ENCODE results near the gene LCP2.

Gene LCP2

GRCh38 chr5:170276140-170276539 is 21.4 kb downstream of the LCP2 start:
- TF ChIP-seq SPI1 (IDR thresholded peaks at IDR 0.05; ENCODE audit: borderline replicate concordance, low read depth) (no peak), GABPA (IDR thresholded peaks at IDR 0.05; ENCODE audit: low read depth) (no peak), POLR2AphosphoS5 (IDR thresholded peaks at IDR 0.05; ENCODE audit: low read depth) (no peak), REST (IDR thresholded peaks at IDR 0.05; ENCODE audit: insufficient replicate concordance, low read depth) (no peak)
- TF ChIP-seq, protein P1, sequence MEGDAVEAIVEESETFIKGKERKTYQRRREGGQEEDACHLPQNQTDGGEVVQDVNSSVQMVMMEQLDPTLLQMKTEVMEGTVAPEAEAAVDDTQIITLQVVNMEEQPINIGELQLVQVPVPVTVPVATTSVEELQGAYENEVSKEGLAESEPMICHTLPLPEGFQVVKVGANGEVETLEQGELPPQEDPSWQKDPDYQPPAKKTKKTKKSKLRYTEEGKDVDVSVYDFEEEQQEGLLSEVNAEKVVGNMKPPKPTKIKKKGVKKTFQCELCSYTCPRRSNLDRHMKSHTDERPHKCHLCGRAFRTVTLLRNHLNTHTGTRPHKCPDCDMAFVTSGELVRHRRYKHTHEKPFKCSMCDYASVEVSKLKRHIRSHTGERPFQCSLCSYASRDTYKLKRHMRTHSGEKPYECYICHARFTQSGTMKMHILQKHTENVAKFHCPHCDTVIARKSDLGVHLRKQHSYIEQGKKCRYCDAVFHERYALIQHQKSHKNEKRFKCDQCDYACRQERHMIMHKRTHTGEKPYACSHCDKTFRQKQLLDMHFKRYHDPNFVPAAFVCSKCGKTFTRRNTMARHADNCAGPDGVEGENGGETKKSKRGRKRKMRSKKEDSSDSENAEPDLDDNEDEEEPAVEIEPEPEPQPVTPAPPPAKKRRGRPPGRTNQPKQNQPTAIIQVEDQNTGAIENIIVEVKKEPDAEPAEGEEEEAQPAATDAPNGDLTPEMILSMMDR (IDR thresholded peaks at IDR 0.05; ENCODE audit: insufficient read depth, low read length) = no peak
- H3K27ac ChIP-seq (replicated peaks) = peak overlapping the region; percentile 39
- H3K4me3 ChIP-seq (replicated peaks; ENCODE audit: insufficient read depth, low read length) = no peak overlapping the region
- no peak for DNase-seq (ENCODE audit: low read depth in 1 of 2, low spot score in 1 of 2)
- no peaks in the 10 kb centered on the region for H3K27me3 ChIP-seq (ENCODE audit: insufficient read depth, poor library complexity, severe bottlenecking)

- H3K27me3 ChIP-seq (ENCODE audit: insufficient read depth, poor library complexity, severe bottlenecking) = no peaks in the 10 kb centered on the region
- no peak for DNase-seq (ENCODE audit: low read depth in 1 of 2, low spot score in 1 of 2)
- peak overlapping the region; percentile 39 for H3K27ac ChIP-seq (replicated peaks)
- no peak overlapping the region for H3K4me3 ChIP-seq (replicated peaks; ENCODE audit: insufficient read depth, low read length)
- TF ChIP-seq GABPA (IDR thresholded peaks at IDR 0.05; ENCODE audit: low read depth) (no peak), REST (IDR thresholded peaks at IDR 0.05; ENCODE audit: insufficient replicate concordance, low read depth) (no peak), SPI1 (IDR thresholded peaks at IDR 0.05; ENCODE audit: borderline replicate concordance, low read depth) (no peak)
- TF ChIP-seq, protein P1 (IDR thresholded peaks at IDR 0.05; ENCODE audit: insufficient read depth, low read length) = no peak
Measured at GRCh38 chr5:170275376-170275994, 22.1 kb downstream of the LCP2 start.

DNA sequence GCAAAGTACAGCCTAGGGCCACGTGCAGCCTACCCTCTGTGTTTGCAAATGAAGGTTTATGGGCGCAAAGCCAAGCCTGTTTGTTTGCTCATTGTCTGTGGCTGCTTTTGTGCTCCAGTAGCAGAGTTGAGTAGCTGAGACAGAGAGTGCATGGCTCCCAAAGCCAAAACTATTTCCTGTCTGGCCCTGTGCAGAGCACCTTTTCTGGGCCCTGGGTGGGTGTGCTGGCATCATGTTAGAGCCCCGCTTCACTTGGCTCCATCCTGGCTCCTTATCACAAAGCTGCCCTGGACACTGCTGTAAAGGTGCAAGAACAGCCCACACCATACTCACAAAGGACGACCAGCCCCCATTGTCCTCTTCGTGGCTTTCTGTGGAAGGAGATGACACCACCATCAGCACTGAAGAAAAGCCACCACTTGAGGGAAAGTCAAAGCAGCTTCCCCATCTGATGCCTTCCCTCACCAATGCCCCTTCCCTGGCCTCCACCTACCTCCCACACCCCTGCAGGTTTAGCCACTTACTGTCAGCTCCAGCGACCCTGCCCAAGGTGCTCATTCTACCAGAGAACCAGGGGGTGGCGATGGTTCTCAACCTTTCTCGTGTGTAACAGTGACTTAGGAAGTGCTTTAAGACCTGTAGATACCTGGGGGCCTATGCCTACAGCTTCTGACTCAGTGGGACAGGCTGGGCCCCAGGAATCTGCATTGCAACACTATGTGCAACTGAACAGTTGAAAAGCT is 23.4 kb downstream of the LCP2 start:
- TF ChIP-seq, protein P1 (IDR thresholded peaks at IDR 0.05; ENCODE audit: insufficient read depth, low read length) = no peak
- TF ChIP-seq REST (IDR thresholded peaks at IDR 0.05; ENCODE audit: insufficient replicate concordance, low read depth) = no peak
- no peak for TF ChIP-seq GABPA (IDR thresholded peaks at IDR 0.05; ENCODE audit: low read depth)
- TF ChIP-seq SPI1 (IDR thresholded peaks at IDR 0.05; ENCODE audit: borderline replicate concordance, low read depth) = peak; percentile 4; the same call in 1 of the 2 replicates
- H3K27ac ChIP-seq (replicated peaks) = peak overlapping the region; percentile 39
- peak in 1 of 2 experiments; percentile 67 for DNase-seq (ENCODE audit: low read depth in 1 of 2, low spot score in 1 of 2)
- no peaks in the 10 kb centered on the region for H3K27me3 ChIP-seq (ENCODE audit: insufficient read depth, poor library complexity, severe bottlenecking)
- no peak overlapping the region for H3K4me3 ChIP-seq (replicated peaks; ENCODE audit: insufficient read depth, low read length)
